SK-N-SH (cell line): ENCODE results near the gene PPP1R36.

ENCODE experiments used
- CTCF ChIP-seq: fragments of 200-600 bp; sonication (generic); IDR thresholded peaks from 2 replicates; pipeline ENCODE4 v1.6.1; 2017; ENCODE audit warnings: antibody characterized with exemption, mild to moderate bottlenecking, moderate library complexity
- EZH2phosphoT487 ChIP-seq: fragments of 200-600 bp; sonication (generic); IDR thresholded peaks from 2 replicates; pipeline ENCODE4 v1.6.1; 2017; ENCODE audit warnings: low read depth, mixed run types, mild to moderate bottlenecking, antibody characterized with exemption, moderate library complexity, borderline replicate concordance
- POLR2AphosphoS5 ChIP-seq: IDR thresholded peaks from 2 replicates; pipeline ENCODE4 v1.6.1; 2012; ENCODE audit warnings: low read depth, low read length
- RAD21 ChIP-seq: IDR thresholded peaks from 2 replicates; pipeline ENCODE4 v1.6.1; 2012; ENCODE audit warnings: mild to moderate bottlenecking, low read length
- USF1 ChIP-seq: IDR thresholded peaks from 2 replicates; pipeline ENCODE4 v1.4.0; 2012; ENCODE audit warnings: low read depth, borderline replicate concordance

- TF ChIP-seq POLR2AphosphoS5 = no peak
- TF ChIP-seq CTCF = no peak
- no peak for TF ChIP-seq EZH2phosphoT487
- no peak for TF ChIP-seq USF1
- no peak for TF ChIP-seq RAD21
These were observed 73.9 kb downstream of the PPP1R36 start for GRCh38 chr14:64623554-64624165.
